Activated T-helper 17 cell treated with anti-CD3 and anti-CD28 coated beads, Interleukin-2, amount 50 U/mL, for 72 hours (primary cell): ENCODE results near the gene SMTNL2. TPM values are rescaled to one million over a fixed set of nuclear protein-coding genes. Genes with fewer than 3 reads are reported as not detected.
"Not testable (repeated sequence)": the region's sequence is repeated elsewhere in the genome, so short reads cannot be mapped to it uniquely, and the experiment has no call there.

Experiments
- ATAC-seq: fragments of 150-1000 bp; cut with Tn5 transposase; replicated peaks from 2 replicates; pipeline ENCODE4 v1.10.0; 2021; ENCODE audit warnings: mild to moderate bottlenecking, moderate library complexity
- H3K27ac Mint-ChIP-seq: one replicate; pipeline ENCODE4 v1.8.0; 2022; ENCODE audit warnings: mixed read lengths
- H3K27me3 Mint-ChIP-seq: one replicate; pipeline ENCODE4 v1.8.0; 2022; ENCODE audit warnings: mixed read lengths
- H3K36me3 Mint-ChIP-seq: one replicate; pipeline ENCODE4 v1.8.0; 2022; ENCODE audit warnings: low read depth, mild to moderate bottlenecking, mixed read lengths
- H3K4me1 Mint-ChIP-seq: one replicate; pipeline ENCODE4 v1.8.0; 2022; ENCODE audit warnings: mixed read lengths
- H3K4me3 Mint-ChIP-seq: one replicate; pipeline ENCODE4 v1.8.0; 2022; ENCODE audit warnings: mild to moderate bottlenecking, mixed read lengths
- H3K9me3 Mint-ChIP-seq: one replicate; pipeline ENCODE4 v1.8.0; 2022; ENCODE audit warnings: mixed read lengths
- total RNA-seq, 2 donors: library from RNA; stranded (reverse); gene quantifications; one replicate each; pipeline ENCODE4 v1.2.3, GENCODE V29; 2022

The SMTNL2 gene
- total RNA-seq, 2 donors from 2014 or later: not detected

DNA sequence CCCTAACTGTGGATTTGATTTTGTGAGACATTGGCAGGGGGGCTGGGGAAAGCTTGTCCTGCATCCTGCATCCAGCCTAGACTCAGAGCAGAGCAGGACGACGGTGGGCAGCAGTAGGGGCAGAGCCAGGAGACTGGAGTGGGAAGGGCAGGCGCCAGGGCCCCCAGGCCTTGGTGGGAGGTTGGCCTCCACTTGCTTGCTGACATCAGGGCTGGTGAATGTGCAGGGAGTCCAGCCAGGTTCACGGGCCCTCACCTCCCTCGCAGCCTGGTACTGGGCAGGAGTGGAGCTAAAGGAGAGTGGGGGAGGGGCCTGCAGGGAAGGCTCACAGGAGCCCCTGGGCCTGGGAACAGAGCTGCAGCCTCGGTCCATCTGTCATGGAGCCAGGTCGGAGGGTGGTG, 2.2 kb upstream of the SMTNL2 start:
- Mint-ChIP-seq H3K27me3 (peaks cover 35% of the 10 kb centered on the region), H3K9me3 (no peaks in the 10 kb centered on the region)

DNA sequence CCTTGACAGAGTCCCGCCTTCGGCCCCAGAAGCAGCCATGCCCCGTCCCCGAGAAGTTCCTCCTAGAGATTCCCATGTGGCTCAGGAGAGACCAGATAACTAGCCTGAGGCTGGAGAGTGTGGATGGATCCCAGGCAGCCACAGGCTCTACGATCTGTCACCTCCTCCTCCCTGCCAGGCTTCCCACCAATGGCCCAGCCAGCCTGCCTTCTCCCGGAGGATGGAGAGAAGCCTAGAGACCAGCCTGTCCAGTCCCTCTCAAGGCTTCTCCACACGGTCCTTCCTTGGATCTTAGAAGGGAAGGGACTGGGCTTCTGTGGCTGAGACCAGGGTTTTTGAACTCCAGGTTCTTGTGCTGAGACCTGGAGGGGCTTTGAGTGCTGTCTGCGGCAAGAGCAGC, 1.6 kb upstream of the SMTNL2 start:
- H3K27me3 Mint-ChIP-seq: peaks cover 35% of the 10 kb centered on the region
- no peak overlapping the region for H3K4me3 Mint-ChIP-seq
- no peak for ATAC-seq
- H3K4me1 Mint-ChIP-seq: no peaks in the 10 kb centered on the region
- no peaks in the 10 kb centered on the region for H3K36me3 Mint-ChIP-seq
- no peak overlapping the region for H3K27ac Mint-ChIP-seq
- no peaks in the 10 kb centered on the region for H3K9me3 Mint-ChIP-seq

More for the DNA sequence above, 2.2 kb upstream of the SMTNL2 start:
- Mint-ChIP-seq H3K4me3 (no peak overlapping the region), H3K36me3 (no peaks in the 10 kb centered on the region), H3K27ac (no peak overlapping the region), H3K4me1 (no peaks in the 10 kb centered on the region)
- ATAC-seq: no peak

DNA sequence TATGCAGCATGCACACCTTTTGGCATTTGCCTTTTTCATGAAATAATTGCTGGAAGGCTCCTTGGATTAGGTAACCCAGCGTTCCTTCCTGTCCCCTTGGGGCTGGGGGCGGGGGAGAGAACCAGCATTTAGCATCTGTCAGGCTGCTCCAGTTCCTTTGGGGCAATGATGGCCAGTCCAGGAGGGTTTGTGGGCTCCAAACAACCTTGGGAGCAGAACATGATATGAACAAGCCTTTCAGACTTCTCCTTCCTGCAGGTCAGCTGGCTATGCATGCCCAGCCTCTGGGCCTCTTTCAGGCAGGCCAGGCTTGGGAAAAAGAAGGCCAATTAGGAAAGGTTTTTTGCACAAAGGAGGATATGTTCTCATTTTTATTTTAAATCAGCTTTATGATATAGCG, 1.1 kb upstream of the SMTNL2 start:
- H3K4me3 Mint-ChIP-seq: no peak overlapping the region
- no peaks in the 10 kb centered on the region for H3K4me1 Mint-ChIP-seq
- peaks cover 35% of the 10 kb centered on the region for H3K27me3 Mint-ChIP-seq
- no peaks in the 10 kb centered on the region for H3K36me3 Mint-ChIP-seq
- no peak for ATAC-seq
- H3K27ac Mint-ChIP-seq: no peak overlapping the region
- no peaks in the 10 kb centered on the region for H3K9me3 Mint-ChIP-seq

DNA sequence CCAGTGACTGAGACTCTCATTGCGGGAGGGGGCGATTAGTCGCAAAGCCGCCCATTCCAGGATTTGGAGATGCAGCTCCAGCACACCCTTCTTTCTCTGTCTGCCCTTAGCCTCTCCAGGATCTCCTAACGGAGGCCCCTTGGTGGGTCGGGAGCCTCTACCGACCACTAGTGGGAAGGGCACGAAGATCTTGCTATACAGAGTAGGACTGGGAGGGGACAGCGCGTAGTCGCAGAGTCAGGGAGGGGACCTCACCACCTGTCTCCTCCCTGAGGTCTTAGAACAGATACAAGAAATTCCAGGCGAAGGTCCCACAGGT, 588 bp upstream of the SMTNL2 start:
- peaks cover 35% of the 10 kb centered on the region for H3K27me3 Mint-ChIP-seq
- H3K4me1 Mint-ChIP-seq: no peaks in the 10 kb centered on the region

DNA sequence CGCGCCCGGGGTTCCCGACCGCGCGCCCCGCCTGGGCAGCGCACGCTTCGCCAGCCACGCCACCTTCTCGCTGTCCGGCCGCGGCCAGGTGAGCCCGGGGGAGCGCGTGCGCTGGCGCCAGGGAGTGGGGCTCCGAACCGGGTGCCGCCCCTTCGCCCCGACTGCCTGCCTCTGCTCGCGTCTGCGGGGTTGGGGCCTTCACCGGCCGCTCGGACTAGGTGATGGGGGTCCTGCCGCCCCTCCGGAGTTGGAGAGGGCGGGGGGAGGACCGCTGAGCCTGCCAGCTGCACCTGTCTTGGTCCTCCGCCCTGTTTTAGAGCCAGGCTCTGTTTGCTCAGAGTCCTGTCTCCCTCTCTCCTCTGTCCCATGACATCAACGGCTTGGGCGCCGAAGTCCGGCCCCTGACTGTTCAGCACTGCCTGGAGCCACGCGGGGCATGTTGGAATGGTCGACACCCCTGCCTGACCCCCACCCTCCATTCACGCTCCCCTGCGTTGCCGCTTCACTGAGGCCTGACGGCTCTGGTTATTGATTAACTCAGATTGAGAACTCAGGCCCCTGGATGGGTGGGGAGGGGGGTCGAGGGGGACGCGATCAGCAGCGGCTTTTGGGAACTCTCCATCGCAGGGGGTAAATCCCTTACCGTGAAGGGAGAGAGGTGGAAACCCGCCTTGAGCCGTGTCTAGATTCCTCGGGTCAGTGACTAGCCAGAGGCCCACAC, 748 bp downstream of the SMTNL2 start:
- Mint-ChIP-seq H3K27ac (no peak overlapping the region), H3K4me3 (peak overlapping the region; percentile 39), H3K27me3 (peaks cover 35% of the 10 kb centered on the region), H3K9me3 (no peaks in the 10 kb centered on the region), H3K4me1 (no peaks in the 10 kb centered on the region), H3K36me3 (no peaks in the 10 kb centered on the region)
- no peak for ATAC-seq

More for the DNA sequence above, 588 bp upstream of the SMTNL2 start:
- peak overlapping the region; percentile 41 for H3K4me3 Mint-ChIP-seq
- no peak overlapping the region for H3K27ac Mint-ChIP-seq
- no peak for ATAC-seq
- H3K36me3 Mint-ChIP-seq: no peaks in the 10 kb centered on the region
- H3K9me3 Mint-ChIP-seq: no peaks in the 10 kb centered on the region

DNA sequence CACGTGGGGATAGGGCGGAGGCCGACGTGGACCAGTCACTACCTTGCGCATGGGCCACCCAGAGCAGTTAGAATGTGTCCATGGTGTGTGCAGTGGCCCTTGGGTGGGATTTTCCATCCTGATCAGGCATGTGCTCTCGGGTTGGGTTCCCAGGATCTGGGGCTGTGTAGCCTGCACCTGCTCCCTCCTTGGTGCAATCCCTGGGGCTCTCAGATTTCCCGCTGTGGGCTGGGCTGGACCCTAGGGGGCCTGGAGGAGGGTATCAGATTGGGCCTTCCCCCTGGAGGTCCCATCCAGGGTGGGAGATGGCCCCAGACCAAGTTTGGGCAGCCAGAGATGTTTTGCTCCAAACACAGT, 1.3 kb downstream of the SMTNL2 start:
- no peaks in the 10 kb centered on the region for H3K9me3 Mint-ChIP-seq
- H3K27me3 Mint-ChIP-seq: peaks cover 40% of the 10 kb centered on the region
- H3K36me3 Mint-ChIP-seq: no peaks in the 10 kb centered on the region
- H3K27ac Mint-ChIP-seq: no peak overlapping the region
- no peak overlapping the region for H3K4me3 Mint-ChIP-seq
- ATAC-seq: no peak
- no peaks in the 10 kb centered on the region for H3K4me1 Mint-ChIP-seq

DNA sequence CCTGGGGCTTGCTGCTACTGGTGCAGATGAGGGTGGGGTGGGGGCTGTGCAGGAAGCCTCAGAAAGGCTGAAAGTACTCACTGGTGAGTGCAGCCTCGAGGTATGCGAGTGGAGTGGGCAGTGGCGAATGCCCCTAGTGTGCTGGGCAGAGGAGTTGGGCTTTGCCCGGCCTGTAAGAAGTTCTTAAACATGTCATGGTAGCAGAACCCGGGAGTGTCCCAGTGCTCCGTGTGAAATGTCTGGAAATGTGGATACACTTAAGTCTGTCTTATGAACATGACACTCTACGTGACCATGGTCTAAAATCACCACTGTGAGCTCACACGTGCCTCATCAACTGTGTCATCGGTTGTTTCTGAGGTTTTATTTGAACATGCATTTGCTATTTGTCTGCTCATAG, 1.7 kb downstream of the SMTNL2 start:
- no peak for ATAC-seq
- no peak overlapping the region for H3K27ac Mint-ChIP-seq
- no peaks in the 10 kb centered on the region for H3K36me3 Mint-ChIP-seq
- no peaks in the 10 kb centered on the region for H3K9me3 Mint-ChIP-seq
- peaks cover 37% of the 10 kb centered on the region for H3K27me3 Mint-ChIP-seq
- H3K4me3 Mint-ChIP-seq: no peak overlapping the region
- H3K4me1 Mint-ChIP-seq: no peaks in the 10 kb centered on the region

DNA sequence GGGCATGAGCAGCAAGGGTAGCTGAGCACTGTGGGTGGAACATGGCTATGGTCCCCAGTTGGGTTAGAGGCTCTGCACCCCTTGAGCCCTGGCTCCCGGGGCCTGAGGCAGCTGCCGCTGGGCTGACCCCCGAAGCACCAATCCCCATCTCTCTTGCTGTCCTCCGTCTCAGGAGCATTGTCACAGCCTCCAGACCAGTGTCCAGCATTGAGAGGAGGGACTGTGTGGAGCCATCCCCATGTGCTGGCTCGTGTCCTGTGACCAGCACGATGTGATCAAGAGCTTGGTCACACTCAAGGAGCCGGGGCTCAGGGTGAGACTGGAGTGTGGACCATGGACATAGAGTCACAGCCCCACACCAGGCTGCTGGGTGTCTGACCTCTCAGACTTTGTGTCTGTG, 2.9 kb downstream of the SMTNL2 start:
- Mint-ChIP-seq H3K27me3 (peaks cover 33% of the 10 kb centered on the region), H3K27ac (no peak overlapping the region), H3K4me1 (no peaks in the 10 kb centered on the region), H3K4me3 (no peak overlapping the region), H3K36me3 (no peaks in the 10 kb centered on the region), H3K9me3 (no peaks in the 10 kb centered on the region)
- no peak for ATAC-seq

DNA sequence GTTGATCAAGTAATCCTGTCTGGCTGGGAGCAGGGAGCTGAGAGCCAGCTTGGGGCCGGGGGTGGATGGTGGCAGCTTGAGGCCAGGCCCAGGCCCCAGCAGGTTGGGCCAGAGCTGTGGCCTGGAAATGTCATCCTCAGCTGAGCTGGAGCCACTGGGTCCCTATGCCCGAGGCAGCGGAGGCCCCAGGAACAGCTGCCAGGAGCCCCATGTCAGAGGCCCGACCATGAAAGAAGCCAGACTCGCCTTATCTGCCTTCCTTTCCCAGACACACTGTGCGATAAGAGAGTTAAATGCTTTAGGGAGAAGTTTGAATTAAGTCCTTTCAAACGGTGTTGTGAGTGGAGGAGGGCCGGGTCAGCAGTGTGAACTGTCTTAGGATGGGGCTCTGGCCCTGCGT, 3.5 kb downstream of the SMTNL2 start:
- H3K4me1 Mint-ChIP-seq: no peaks in the 10 kb centered on the region
- ATAC-seq: no peak
- H3K9me3 Mint-ChIP-seq: no peaks in the 10 kb centered on the region
- no peak overlapping the region for H3K4me3 Mint-ChIP-seq
- H3K27me3 Mint-ChIP-seq: peaks cover 34% of the 10 kb centered on the region
- no peak overlapping the region for H3K27ac Mint-ChIP-seq
- no peaks in the 10 kb centered on the region for H3K36me3 Mint-ChIP-seq

DNA sequence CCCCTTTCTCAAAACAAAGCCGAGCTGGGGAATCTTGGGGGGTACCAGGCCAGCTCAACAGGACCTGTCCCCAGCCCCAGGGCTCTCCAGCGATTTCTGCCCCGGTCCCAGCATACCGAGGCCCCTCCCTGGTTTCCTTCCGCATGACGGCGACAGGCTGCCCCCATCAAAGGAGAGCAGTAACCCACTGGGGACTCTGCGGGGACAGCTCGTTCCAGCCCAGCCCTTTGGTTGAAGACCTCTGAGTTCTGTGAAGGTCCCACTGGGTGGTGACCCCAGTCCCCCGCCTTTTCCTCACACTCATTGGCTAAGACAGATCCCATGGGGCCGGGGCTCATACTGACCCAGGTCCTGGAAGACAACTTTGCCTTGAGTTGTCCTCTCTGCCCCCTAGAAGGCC, 4.1 kb downstream of the SMTNL2 start:
- no peak for ATAC-seq
- Mint-ChIP-seq H3K4me3 (no peak overlapping the region), H3K27ac (no peak overlapping the region), H3K36me3 (no peaks in the 10 kb centered on the region), H3K4me1 (no peaks in the 10 kb centered on the region), H3K9me3 (no peaks in the 10 kb centered on the region), H3K27me3 (peaks cover 28% of the 10 kb centered on the region)

DNA sequence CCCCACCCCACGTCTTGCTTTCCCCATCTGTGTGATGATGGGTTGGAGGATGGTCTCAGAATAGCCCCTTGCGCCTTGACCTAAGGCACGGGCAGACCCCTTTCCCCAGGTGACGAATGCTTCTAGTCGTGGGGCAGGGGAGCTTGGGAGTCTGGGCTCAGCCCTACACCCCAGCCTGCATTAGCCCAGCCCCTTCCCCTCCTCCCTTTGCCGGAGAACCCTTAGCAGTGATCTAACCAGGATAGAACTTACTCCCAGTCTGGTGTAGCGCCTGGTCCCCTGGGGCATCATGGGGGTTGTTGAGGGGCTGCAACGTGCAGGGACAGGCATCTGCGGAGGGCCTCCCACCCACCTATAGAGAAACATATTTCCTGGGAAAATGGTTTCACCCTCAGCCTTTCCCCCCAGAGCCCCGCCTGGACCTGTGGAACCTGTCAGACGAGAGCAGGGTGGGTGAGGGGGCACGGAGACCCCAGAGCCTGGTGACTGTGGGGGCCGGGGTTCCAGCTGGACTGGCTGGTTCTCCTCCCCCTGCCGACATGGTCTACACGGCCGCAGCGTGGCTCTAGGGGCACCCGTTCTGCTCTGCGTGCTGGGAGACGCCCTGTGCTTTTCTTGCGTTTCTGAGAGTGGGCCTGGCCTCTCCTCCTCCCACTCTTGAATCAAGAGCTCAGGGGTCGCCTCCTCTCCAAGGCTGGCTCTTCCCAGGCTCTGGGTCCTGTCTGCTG, 4.7 kb downstream of the SMTNL2 start:
- H3K9me3 Mint-ChIP-seq: no peaks in the 10 kb centered on the region
- no peaks in the 10 kb centered on the region for H3K4me1 Mint-ChIP-seq
- H3K27me3 Mint-ChIP-seq: peaks cover 21% of the 10 kb centered on the region
- H3K36me3 Mint-ChIP-seq: no peaks in the 10 kb centered on the region
- H3K4me3 Mint-ChIP-seq: no peak overlapping the region
- H3K27ac Mint-ChIP-seq: no peak overlapping the region
- ATAC-seq: no peak

DNA sequence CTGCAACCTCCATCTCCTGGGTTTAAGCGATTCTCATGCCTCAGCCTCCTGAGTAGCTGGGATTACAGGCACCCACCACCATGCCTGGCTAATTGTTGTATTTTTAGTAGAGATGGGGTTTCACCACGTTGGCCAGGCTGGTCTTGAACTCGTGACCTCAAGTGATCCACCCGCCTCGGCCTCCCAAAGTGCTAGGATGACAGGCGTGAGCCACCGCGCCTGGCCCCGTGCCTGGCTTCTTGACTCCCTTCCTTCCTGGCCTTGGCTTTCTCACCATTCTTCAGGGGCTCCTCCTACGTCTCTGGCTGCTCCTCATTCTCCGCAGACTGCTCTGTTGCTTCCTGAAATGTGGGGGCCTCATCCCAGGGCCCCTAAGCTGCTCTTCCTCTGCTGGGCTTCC, 5.7 kb downstream of the SMTNL2 start:
- H3K4me1 Mint-ChIP-seq, H3K27ac Mint-ChIP-seq, H3K4me3 Mint-ChIP-seq, ATAC-seq, H3K9me3 Mint-ChIP-seq, H3K36me3 Mint-ChIP-seq: not testable (repeated sequence)
- H3K27me3 Mint-ChIP-seq: peaks cover 21% of the 10 kb centered on the region

DNA sequence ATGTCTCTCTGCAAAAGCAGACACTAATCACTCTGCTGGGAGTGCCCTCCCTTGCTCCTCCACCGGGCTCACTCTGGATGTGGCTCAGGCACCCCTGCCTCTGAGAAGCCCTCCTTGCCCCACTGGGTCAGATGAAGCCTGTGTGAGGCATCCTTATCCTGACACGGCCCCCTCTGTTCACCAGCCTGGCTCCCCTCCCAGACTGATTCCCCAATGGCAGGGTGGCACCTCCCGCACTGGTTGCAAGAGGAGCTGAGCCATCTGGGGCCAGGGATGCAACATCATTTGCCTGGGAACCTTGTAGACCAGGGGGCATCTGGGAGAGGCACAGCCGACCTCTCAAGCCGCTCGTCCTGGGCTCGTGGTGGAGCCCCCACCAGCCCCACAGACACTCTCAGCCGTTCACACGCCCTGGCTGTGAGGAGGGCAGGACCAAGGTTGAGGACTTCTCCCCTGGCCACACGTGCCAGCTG, 6.7 kb downstream of the SMTNL2 start:
- no peak for ATAC-seq
- H3K4me3 Mint-ChIP-seq: no peak overlapping the region
- H3K27ac Mint-ChIP-seq: no peak overlapping the region
- peaks cover 17% of the 10 kb centered on the region for H3K27me3 Mint-ChIP-seq
- H3K9me3 Mint-ChIP-seq: no peaks in the 10 kb centered on the region
- H3K36me3 Mint-ChIP-seq: no peaks in the 10 kb centered on the region
- H3K4me1 Mint-ChIP-seq: no peaks in the 10 kb centered on the region

DNA sequence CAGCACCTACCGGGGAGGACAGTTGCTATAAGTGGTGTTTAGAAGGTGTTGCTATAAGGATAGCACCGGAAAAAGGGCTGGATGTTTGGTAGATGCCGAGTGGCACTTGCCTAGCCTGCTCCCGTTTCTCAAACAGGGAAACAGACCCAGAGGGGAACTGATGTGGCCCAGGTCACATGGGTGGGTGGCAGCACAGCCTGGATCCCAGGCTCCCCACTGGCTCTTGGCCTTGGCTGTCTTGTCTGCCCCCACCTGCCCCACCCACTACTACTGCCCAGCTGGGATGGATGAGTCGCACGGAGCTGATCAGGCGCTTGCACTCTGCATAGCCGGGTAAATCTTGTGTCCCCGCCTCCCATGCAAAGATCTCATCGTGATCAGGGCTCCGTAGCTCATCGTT, 7.2 kb downstream of the SMTNL2 start:
- Mint-ChIP-seq H3K4me1 (no peaks in the 10 kb centered on the region), H3K27me3 (peaks cover 12% of the 10 kb centered on the region), H3K36me3 (no peaks in the 10 kb centered on the region), H3K4me3 (no peak overlapping the region), H3K9me3 (no peaks in the 10 kb centered on the region), H3K27ac (no peak overlapping the region)
- no peak for ATAC-seq

DNA sequence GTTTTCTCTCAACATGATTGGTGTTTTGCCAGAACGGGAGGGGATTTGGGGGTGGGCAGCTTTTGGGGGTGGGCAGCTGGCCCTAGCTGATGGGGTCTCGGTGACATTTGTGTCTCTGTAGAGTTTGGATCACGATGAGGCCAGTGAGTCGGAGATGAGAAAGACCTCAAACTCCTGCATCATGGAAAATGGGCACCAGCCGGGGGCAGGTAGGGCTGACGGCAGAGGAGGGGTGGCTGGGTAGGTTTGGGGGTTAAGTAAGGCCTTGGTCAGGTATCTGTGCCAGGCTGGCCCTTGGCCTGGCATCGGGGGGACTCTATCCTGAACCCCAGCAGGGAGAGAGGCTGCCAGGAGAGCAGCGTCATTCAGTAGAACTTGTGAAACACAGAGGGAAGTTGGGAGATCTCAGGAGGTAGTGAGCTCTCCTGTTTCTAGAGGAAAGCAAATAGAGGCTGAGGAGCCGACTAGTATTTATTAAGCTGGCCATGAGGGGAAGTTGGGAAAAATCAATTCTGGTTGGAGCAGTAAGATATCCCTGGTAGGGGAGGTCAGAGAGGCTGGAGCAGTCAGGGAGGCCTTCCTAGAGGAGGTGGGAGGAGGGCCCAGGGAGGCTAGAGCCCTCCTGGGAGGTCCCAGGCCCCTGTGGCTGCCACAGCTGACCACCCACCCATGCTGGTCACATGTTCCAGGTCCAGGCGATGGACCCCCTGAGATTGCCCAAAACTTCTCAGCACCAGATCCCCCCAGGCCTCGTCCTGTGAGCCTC, 8.1 kb downstream of the SMTNL2 start:
- Mint-ChIP-seq H3K27me3 (peaks cover 10% of the 10 kb centered on the region), H3K4me1 (no peaks in the 10 kb centered on the region), H3K36me3 (no peaks in the 10 kb centered on the region), H3K4me3 (no peak overlapping the region), H3K27ac (no peak overlapping the region), H3K9me3 (no peaks in the 10 kb centered on the region)
- no peak for ATAC-seq
